Activated T-cell treated with anti-CD3 and anti-CD28 coated beads for 24 hours (primary cell): ENCODE data around the gene HNRNPUL1.
"Not testable (repeated sequence)": the region's sequence is repeated elsewhere in the genome, so short reads cannot be mapped to it uniquely, and the experiment has no call there.

Experiments
- DNase-seq: peaks from one replicate; pipeline ENCODE4 v3.0.0-alpha.2; 2020; ENCODE audit warnings: low read depth

Gene HNRNPUL1

DNA sequence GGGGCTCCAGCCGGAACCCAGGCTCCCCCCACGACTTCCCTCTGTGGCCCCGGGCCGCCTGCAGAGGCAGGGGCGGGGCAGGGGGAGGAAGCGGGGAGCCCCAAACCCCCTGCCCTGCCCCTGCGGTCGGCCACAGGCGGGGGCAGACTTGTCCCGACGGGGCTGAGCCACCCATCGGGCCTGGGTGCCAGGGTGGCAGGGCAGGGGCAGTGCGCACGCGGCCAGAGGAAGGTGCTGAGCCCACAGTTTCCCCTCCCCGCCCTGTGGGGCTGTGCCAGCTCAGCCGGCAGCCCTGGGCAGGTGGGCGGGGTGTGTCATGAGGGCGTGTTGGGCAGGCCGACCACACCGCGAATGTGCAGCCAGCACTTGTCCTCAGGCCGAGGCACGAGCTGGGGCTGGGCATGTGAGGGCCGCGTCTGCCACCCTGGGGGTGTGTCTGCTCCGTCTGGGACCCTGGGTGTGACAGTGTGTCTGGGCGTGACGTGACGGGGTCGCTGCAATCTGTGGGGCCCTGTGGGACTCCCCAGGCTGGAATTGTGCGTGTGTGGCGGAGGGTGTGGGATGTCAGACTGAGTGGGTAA, 63.5 kb downstream of the HNRNPUL1 start:
- DNase-seq = peak; percentile 80

- DNase-seq = peak; percentile 56
These were observed 64.1 kb downstream of the HNRNPUL1 start for GRCh38 chr19:41328157-41328841.

DNA sequence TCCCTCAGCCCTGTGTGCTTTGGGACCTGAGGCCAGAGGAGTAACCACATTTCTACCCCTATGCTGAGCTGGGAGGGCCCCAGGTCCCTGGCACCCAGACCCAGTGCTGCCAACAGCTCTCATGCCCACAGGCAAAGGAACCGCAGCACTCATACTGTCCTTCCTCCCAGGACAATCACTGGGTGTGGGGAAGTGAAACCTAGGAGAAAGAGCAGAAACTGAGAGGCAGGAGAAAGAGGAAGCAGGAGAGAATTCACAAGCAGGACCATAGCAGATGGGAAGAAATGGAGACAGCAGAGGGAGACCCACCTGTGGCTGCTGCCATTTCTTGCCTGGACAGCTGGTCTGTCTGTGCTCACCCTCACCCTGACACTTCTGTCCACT, 64.7 kb downstream of the HNRNPUL1 start:
- DNase-seq = no peak

GRCh38 chr19:41330481-41330880, 66.3 kb downstream of the HNRNPUL1 start:
- DNase-seq = no peak

DNA sequence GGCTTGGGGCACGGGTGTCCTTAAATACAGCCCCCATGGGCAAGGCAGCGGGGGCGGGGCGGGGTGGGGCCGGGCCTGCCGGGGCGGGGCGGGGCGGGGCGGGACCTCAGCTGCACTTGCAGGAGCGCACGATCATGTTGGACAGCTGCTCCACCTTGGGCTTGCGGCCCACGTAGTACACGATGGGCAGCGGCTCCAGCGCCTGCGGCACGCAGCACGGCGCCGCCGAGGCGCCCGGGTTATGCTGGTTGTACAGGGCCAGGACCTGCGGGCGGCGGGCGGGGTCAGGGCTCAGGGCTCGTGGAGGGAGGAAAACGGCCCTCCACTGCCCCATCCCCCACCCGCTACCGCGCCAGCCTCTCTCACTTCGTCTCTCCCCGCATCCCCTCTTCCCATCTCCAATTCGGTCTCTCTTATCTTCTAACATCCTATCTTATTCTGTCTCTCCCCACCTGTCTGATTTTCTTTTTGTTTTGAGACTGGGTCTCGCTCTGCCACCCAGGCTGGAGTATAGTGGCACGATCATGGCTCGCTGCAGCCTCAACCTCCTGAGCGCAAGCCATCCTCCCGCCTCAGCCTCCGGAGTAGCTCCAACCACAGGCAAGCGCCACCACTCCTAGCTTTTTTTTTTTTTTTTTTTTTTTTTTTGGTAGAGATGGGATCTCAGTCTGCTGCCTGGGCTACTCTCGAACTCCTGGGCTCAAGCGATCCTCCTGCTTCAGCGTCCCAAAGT, 66.9 kb downstream of the HNRNPUL1 start:
- DNase-seq = no peak

GRCh38 chr19:41332000-41332399, 67.8 kb downstream of the HNRNPUL1 start:
- no peak for DNase-seq

GRCh38 chr19:41332468-41332867, 68.3 kb downstream of the HNRNPUL1 start:
- DNase-seq = no peak

DNA sequence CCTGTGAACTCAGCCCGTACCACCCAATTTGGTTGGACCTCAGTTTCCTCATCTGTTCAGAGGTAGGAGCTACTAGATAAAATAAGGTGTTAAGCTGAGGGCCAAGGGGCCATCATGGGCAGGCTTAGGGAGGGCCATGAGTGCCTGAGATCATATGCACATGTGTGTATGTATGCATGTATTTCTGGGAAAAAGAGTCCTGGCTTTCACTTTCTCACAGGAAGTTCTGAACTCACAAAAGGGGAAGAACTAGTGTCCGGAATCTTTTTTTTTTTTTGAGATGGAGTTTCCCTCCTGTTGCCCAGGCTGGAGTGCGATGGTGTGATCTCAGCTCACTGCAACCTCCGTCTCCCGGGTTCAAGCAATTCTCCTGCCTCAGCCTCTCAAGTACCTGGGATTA, 70.6 kb downstream of the HNRNPUL1 start:
- no peak for DNase-seq

GRCh38 chr19:41335467-41335866, 71.3 kb downstream of the HNRNPUL1 start:
- DNase-seq = no peak

- DNase-seq = no peak
These were observed 75.8 kb downstream of the HNRNPUL1 start for GRCh38 chr19:41339936-41340335.

- DNase-seq = no peak
These were observed 77.7 kb downstream of the HNRNPUL1 start for GRCh38 chr19:41341669-41342490.

DNA sequence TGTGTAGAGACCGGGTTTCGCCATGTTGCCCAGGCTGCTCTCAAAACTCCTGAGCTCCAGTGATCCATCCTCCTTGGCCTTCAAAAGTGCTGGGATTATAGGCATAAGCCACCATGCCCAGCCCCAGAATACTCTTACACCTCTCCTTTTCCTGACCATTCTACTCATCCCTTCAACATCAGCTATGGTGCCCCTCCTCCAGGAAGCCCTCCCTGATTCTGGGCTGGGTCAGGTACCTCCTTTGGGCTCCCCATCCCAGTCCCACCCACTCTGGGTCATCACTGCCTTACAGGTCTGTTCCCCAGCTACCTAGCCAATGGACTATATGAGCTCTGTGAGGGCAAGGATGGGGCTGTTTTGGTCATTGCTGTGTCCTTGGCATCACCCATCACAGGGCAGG, 80.0 kb downstream of the HNRNPUL1 start:
- DNase-seq = no peak

DNA sequence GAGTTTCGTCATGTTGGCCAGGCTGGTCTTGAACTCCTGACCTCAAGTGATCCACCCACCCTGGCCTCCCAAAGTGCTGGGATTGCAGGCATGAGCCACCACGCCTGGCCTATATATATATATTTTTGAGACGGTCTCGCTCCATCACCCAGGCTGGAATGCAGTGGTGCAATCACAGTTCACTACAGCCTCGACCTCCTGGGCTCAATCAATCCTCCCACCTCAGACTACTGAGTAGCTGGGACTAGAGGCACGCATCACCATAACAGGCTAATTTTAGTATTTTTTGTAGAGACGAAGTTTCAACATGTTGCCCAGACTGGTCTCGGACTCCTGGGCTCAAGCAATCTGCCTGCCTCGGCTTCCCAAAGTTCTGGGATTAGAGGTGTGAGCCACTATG, 82.7 kb downstream of the HNRNPUL1 start:
- DNase-seq = not testable (repeated sequence)

- no peak for DNase-seq
These were observed 86.7 kb downstream of the HNRNPUL1 start for GRCh38 chr19:41350735-41351338.

DNA sequence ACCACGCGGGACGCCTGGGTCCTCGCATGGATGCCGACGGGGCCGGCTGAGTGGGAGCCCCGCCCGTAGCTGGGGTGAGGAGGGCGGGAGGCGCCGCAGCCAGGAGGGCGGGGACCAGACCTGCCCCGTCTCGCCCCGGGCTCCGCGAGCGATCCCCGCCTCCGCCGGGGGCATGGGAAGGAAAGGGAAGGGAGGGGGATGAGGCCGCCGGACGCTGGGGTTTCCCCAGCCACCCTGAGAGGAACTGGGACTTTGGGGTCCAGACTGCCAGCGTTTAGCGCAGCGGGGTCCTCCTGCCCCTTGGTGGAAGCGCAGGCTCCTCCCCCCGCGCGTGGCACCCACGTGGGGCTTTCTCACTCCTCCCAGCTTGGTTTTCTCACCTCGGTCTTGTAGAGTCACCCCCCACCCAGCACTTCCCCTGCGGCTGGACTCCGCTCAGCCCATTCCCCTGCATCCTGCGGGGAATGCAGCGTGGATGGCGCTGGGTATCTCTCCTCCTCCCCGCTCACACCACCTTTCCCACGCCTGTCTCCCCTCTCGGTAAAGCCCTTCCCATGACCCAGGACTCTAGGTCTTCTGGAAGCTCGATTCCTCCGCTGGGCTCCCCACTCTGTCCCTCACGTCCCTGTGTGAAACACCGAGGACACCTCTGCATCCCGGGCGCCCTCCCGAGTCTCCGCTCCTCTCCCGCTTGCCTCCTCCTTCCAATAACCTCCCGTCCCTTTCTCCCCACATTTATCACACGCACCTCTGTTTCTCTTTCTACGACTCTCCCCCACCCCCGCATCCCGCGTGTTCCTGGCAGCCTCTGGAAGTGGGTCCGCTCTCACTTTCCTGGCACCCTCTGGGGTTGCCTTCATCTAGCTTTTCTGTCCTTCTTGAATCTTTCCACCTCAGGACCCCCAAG, 87.4 kb downstream of the HNRNPUL1 start:
- peak; percentile 77 for DNase-seq

- no peak for DNase-seq
These were observed 88.1 kb downstream of the HNRNPUL1 start for GRCh38 chr19:41352279-41352608.

GRCh38 chr19:41352609-41353465, 88.7 kb downstream of the HNRNPUL1 start:
- peak; percentile 77 for DNase-seq

DNA sequence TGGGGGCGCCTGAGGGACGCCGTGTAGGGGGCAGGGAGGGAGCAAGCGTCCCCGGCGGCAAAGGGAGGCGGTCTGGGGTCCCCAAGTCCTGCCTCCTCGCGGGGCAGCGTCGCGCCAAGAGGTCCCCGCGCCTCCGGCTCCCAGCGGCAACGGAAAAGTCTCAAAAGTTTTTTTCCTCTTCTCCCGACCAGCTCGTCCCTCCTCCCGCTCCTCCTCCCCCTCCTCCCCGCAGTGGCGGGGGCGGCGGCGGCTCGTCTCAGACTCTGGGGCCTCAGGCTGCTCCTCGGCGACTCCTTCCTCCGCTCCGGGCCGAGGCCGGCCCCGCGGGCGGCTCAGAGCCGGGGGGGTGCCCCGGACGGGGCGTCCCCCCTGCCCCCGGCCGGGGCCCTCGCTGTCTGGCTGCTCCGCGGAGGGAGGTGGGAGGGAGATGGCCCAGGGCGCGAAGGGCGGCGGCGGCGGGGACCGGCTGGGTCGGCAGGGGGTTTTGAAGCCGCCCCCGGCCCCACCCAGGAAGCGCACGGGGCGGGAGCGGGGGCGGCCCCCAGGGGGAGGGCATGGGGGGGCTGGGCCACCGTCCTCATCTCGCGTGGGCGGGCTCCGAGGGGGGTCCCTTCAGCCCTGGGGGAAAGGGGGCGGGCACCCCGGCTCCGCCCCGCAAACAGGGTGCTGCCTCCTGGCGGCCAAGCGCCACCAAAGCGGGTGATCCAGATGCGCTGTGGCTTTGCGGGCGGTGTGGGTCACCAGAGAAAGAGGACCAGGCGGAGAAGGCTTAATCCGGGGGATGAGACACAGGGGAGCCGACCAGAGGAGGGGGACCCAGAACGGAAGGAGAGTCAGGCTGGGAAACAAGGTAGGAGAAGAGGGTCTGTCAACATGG, 89.5 kb downstream of the HNRNPUL1 start, which contains the start of gene TGFB1:
Gene TGFB1, minus strand, starts transcription at position 457 of the 877 bp plus-strand sequence. CDS start 878 bp downstream, outside the sequence.
- DNase-seq = peak; percentile 87
